ENCODE data around the gene DDIT3.

Gene DDIT3

GRCh38 chr12:57476162-57476992 is 43.9 kb downstream of the DDIT3 start:
- no peak for TF ChIP-seq CTCF (IDR thresholded peaks at IDR 0.05)

GRCh38 chr12:57475271-57476161 is 44.8 kb downstream of the DDIT3 start:
- TF ChIP-seq CTCF (IDR thresholded peaks at IDR 0.05), result no peak

- TF ChIP-seq CTCF (IDR thresholded peaks at IDR 0.05), result no peak
Measured at GRCh38 chr12:57474862-57475261, 45.5 kb downstream of the DDIT3 start.

GRCh38 chr12:57474430-57474829 is 45.9 kb downstream of the DDIT3 start:
- no peak for TF ChIP-seq CTCF (IDR thresholded peaks at IDR 0.05)

- no peak for TF ChIP-seq CTCF (IDR thresholded peaks at IDR 0.05)
Measured at GRCh38 chr12:57473886-57474285, 46.4 kb downstream of the DDIT3 start.

GRCh38 chr12:57473392-57473791 is 46.9 kb downstream of the DDIT3 start:
- no peak for TF ChIP-seq CTCF (IDR thresholded peaks at IDR 0.05)

GRCh38 chr12:57472391-57472790 is 47.9 kb downstream of the DDIT3 start:
- no peak for TF ChIP-seq CTCF (IDR thresholded peaks at IDR 0.05)
